ENCODE data around the gene CHRDL1. TPM values are rescaled to one million over a fixed set of nuclear protein-coding genes. Genes with fewer than 3 reads are reported as not detected.
"Not testable (repeated sequence)": the region's sequence is repeated elsewhere in the genome, so short reads cannot be mapped to it uniquely, and the experiment has no call there.

Gene CHRDL1
- total RNA-seq, 1 experiment from 2014 or later: 2.7 TPM

DNA sequence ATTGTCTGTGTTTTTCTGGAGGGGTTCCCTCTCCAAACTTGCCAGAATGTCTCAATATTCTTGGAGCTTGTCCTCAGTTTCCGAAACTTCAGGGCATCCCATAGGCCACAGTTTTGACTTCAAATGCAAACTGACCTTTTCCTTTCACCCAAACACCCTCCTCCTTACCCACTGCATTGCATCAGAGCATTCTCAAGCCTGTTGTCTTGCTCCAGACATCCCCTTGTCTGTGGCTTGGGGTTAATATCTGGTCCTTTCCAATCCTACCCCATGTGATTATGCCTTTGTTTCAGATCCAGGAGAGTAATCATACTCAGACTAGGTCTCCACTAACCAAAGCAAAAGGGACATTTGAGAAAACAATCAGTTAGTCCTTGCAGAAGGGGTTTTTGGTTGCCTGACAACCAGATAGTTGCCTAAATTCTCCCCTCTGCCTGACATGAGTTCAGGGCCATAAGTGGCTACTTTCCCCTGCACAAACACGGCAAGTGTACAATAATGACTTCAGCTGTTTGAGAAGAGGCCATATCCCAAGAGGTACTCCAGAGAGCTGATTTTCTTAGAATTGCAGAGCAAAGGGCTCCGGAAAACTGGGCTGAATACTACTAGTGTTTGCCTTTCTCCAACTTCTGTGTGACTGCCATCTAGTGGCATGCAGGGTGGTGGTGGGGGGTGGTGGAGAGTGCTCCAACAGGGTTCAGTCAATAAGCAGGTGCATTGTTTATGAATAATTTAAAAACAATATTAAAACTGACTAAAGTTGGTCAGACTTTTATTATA, 130.2 kb downstream of the CHRDL1 start:
- H3K27me3 ChIP-seq: no peaks in the 10 kb centered on the region
- H3K4me3 ChIP-seq: no peak overlapping the region
- H3K27ac ChIP-seq: no peak overlapping the region
- no peaks in the 10 kb centered on the region for H3K4me1 ChIP-seq
- H3K9me3 ChIP-seq (replicated peaks): no peaks in the 10 kb centered on the region
- peak; percentile 51 to 74 for DNase-seq
- H3K36me3 ChIP-seq: no peaks in the 10 kb centered on the region

DNA sequence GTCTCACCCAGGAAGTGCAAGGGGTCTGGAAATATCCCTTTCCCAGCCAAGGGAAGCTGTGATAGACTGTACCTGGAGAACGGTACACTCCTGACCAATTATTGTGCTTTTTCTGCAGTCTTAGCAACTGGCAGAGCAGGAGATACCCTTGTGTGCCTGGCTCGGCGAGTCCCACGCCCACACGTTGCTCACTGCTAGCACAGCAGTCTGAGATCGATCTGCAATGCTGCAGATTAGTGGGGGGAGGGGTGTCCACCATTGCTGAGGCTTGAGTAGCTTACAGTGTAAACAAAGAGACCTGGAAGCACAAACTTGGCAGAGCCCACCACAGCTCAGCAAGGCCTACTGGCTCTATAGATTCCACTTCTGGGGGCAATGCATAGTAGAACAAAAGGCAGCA, 138.5 kb downstream of the CHRDL1 start:
- Histone ChIP-seq H3K4me1 (no peaks in the 10 kb centered on the region), H3K4me3 (no peak overlapping the region), H3K27me3 (no peaks in the 10 kb centered on the region), H3K27ac (no peak overlapping the region), H3K36me3 (no peaks in the 10 kb centered on the region), H3K9me3 (replicated peaks) (no peaks in the 10 kb centered on the region)
- DNase-seq: no peak

DNA sequence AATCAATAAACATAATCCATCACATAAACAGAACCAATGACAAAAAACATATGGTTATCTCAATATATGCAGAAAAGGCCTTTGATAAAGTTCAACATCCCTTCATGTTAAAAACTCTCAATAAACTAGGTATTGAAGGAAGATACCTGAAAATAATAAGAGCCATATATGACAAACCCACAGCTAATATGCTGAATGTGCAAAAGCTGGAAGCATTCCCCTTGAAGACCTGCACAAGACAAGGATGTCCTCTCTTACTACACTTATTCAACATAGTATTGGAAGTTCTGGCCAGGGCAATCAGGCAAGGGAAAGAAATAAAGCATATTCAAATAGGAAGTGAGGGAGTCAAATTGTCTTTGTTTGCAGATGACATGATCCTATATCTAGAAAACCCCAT, 141.3 kb downstream of the CHRDL1 start:
- not testable (repeated sequence) for H3K4me1 ChIP-seq; H3K4me3 ChIP-seq; H3K27ac ChIP-seq; H3K27me3 ChIP-seq; H3K9me3 ChIP-seq (replicated peaks); DNase-seq; H3K36me3 ChIP-seq

DNA sequence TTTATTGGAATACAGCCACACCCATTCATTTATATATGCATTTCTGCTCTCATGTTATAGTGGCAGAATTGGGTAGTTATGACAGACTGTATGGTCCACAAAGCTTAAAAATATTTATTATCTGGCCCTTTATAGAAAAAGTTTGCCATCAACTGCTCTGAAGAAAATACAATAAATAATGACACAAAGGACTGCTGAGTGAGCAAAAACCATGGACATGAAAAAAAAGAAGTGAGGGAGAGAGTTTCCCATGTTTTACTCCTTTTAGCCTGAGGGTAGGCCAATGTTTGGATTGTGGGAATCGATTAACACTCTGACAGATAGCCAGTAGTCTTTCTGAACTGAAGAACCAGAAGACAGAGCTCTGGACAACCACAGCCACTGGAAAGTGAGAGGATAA, 149.2 kb downstream of the CHRDL1 start:
- no peaks in the 10 kb centered on the region for H3K27me3 ChIP-seq
- H3K4me1 ChIP-seq: no peaks in the 10 kb centered on the region
- no peak overlapping the region for H3K27ac ChIP-seq
- H3K9me3 ChIP-seq (replicated peaks): no peaks in the 10 kb centered on the region
- no peak overlapping the region for H3K4me3 ChIP-seq
- no peaks in the 10 kb centered on the region for H3K36me3 ChIP-seq
- no peak for DNase-seq
